HFFc6 (cell line): Measurements from ENCODE around the gene MAGEB17. TPM values are rescaled to one million over a fixed set of nuclear protein-coding genes. Genes with fewer than 3 reads are reported as not detected.
"Not testable (repeated sequence)": the region's sequence is repeated elsewhere in the genome, so short reads cannot be mapped to it uniquely, and the experiment has no call there.

Experiments used
- DNase-seq: peaks from one replicate; pipeline ENCODE4 v3.0.0-alpha.2; 2018
- H3K27ac Mint-ChIP-seq: 2 replicates; pipeline ENCODE4 v1.8.0; 2020; ENCODE audit warnings: mild to moderate bottlenecking, mixed read lengths
- H3K27me3 Mint-ChIP-seq: 2 replicates; pipeline ENCODE4 v1.8.0; 2021; ENCODE audit warnings: mild to moderate bottlenecking, moderate library complexity, mixed read lengths; ENCODE audit not compliant: insufficient read depth
- H3K36me3 Mint-ChIP-seq: 2 replicates; pipeline ENCODE4 v1.8.0; 2021; ENCODE audit warnings: low read depth, mixed read lengths
- H3K4me1 Mint-ChIP-seq: 2 replicates; pipeline ENCODE4 v1.8.0; 2020; ENCODE audit warnings: low read depth, mixed read lengths
- H3K4me3 Mint-ChIP-seq: 2 replicates; pipeline ENCODE4 v1.8.0; 2020; ENCODE audit warnings: mild to moderate bottlenecking, moderate library complexity, mixed read lengths
- H3K9me3 Mint-ChIP-seq: 2 replicates; pipeline ENCODE4 v1.8.0; 2020; ENCODE audit warnings: mild to moderate bottlenecking, mixed read lengths
- CTCF ChIP-seq: fragments of 200-600 bp; sonication (generic); IDR thresholded peaks from 2 replicates; pipeline ENCODE4 v1.5.0; 2021; ENCODE audit warnings: antibody characterized with exemption, mild to moderate bottlenecking
- total RNA-seq, 6 experiments: library from RNA; stranded (reverse); fragmentation: NEBNext Ultra II Directional; extraction: Animal tissue kit (Norgen Biotek cat#: 25700); gene quantifications; 2 replicates in 1 of 6; 3 replicates in 5 of 6; pipeline ENCODE4 v1.2.3, GENCODE V29; 2021

The MAGEB17 gene
- total RNA-seq, 6 experiments from 2014 or later = not detected

- H3K4me3 Mint-ChIP-seq = no peak overlapping the region
- no peaks in the 10 kb centered on the region; the same call in 1 of the 2 replicates for H3K9me3 Mint-ChIP-seq
- no peaks in the 10 kb centered on the region for H3K27me3 Mint-ChIP-seq
- TF ChIP-seq CTCF = no peak
- H3K4me1 Mint-ChIP-seq = peaks cover 7% of the 10 kb centered on the region; the same call in 1 of the 2 replicates
- H3K36me3 Mint-ChIP-seq = no peaks in the 10 kb centered on the region
- no peak for DNase-seq
- no peak overlapping the region for H3K27ac Mint-ChIP-seq
Observed at GRCh38 chrX:16143968-16144367, 23.3 kb upstream of the MAGEB17 start.

DNA sequence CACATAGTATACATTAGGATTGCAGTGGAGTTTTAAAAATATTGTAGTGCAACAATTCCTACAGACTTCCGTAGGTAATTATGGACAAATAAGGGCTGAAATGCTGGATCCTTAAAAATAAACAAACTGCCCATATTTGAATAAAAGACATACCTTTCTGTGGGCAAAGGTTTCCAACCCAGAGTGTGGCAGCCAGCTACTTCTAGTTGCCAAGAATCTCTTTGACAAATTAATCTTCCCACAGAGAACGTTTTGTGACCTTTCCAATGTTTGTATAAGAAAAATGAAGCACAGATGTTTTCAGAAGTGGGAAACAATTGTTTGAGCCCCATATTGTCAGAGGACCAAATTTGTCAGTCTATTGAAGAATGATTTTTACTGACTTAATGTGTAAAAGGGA lies 22.9 kb upstream of the MAGEB17 start:
- Mint-ChIP-seq H3K27me3 (no peaks in the 10 kb centered on the region), H3K9me3 (no peaks in the 10 kb centered on the region; the same call in 1 of the 2 replicates), H3K27ac (no peak overlapping the region), H3K4me3 (no peak overlapping the region), H3K36me3 (no peaks in the 10 kb centered on the region), H3K4me1 (peaks cover 7% of the 10 kb centered on the region; the same call in 1 of the 2 replicates)
- no peak for TF ChIP-seq CTCF
- DNase-seq = no peak

GRCh38 chrX:16145093-16145492 lies 22.2 kb upstream of the MAGEB17 start:
- H3K36me3 Mint-ChIP-seq, H3K4me3 Mint-ChIP-seq, DNase-seq, H3K4me1 Mint-ChIP-seq, H3K27me3 Mint-ChIP-seq, H3K27ac Mint-ChIP-seq, H3K9me3 Mint-ChIP-seq: not testable (repeated sequence)

DNA sequence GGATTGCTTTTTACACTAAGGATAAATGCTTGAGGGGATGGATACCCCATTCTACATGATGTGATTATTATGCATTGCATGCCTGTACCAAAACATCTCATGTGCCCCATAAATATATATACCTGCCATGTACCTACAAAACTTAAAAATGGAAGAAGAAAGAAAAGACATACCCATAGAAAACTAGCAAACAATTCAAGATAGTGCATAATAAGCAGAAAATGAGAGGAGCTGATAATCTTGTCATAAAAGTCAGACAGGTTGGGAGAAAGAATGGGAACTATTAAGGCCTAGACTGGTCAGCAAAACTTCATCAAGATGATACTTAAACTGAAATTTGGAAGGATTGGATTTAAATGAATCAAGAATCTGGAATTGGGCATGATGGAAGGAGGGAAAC lies 21.6 kb upstream of the MAGEB17 start:
- Mint-ChIP-seq H3K27ac (no peak overlapping the region), H3K9me3 (no peaks in the 10 kb centered on the region; the same call in 1 of the 2 replicates), H3K4me3 (no peak overlapping the region), H3K36me3 (no peaks in the 10 kb centered on the region), H3K27me3 (no peaks in the 10 kb centered on the region), H3K4me1 (peaks cover 7% of the 10 kb centered on the region; the same call in 1 of the 2 replicates)
- TF ChIP-seq CTCF = no peak
- DNase-seq = no peak

DNA sequence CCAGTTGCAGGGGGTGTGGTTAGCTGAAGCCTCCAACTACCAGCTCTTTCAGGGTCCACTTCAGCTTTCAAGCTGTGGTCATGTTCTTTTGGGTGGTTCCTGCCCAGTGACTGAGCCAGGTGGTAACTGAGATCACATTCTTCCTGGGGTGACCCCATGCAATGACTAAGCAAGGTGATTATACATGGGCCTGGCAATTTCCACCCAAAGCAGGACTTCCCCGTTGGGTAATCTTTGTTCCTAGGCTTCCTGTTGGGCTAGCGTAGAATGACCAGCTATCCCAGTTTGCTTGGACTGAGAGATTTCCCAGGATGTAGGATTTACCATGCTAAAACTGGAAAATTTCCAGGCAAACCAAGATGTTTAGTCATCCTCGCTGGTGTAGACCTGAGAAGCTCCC lies 18.4 kb upstream of the MAGEB17 start:
- H3K4me1 Mint-ChIP-seq = peaks cover 7% of the 10 kb centered on the region; the same call in 1 of the 2 replicates
- TF ChIP-seq CTCF = no peak
- DNase-seq = no peak
- H3K4me3 Mint-ChIP-seq = no peak overlapping the region
- H3K27me3 Mint-ChIP-seq = peaks cover 3% of the 10 kb centered on the region; the same call in 1 of the 2 replicates
- no peaks in the 10 kb centered on the region; the same call in 1 of the 2 replicates for H3K9me3 Mint-ChIP-seq
- no peak overlapping the region for H3K27ac Mint-ChIP-seq
- no peaks in the 10 kb centered on the region for H3K36me3 Mint-ChIP-seq

DNA sequence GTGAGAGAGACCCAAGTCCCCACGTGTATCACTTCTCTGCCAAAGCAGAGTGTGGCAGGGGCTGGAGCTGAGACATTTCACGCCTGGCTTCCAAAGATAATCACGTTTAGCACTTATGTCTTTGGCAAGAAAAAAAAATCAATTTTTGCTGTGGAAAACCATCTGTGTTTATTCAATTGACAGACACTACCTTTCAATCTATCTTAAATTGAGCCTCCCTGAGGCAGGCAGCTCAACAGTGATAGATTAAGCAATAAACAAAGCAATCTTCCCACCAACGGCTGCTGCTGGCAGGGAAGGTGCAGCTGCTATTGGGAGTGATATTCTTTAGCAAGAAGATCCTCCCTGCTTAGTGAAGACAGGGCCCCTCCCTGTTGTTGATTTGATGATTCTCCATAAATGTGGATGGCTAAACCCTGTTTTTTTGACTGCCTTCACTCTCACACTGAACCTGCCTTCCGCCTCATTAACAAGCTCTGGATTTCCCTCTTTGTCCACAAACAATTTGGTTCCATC lies 11.6 kb upstream of the MAGEB17 start:
- Mint-ChIP-seq H3K36me3 (no peaks in the 10 kb centered on the region), H3K4me3 (no peak overlapping the region), H3K27me3 (peaks cover 3% of the 10 kb centered on the region; the same call in 1 of the 2 replicates), H3K27ac (no peak overlapping the region), H3K9me3 (no peaks in the 10 kb centered on the region), H3K4me1 (peaks cover 11% of the 10 kb centered on the region)
- DNase-seq = no peak
- no peak for TF ChIP-seq CTCF
